ENCODE data around the gene ABLIM3.

ABLIM3 gene

GRCh38 chr5:149289301-149289700, 148.0 kb downstream of the ABLIM3 start:
- TF ChIP-seq CTCF (IDR thresholded peaks at IDR 0.05; ENCODE audit: insufficient read depth, low read length, missing control alignments) = no peak
- POLR2A ChIA-PET = no interaction called here
- CTCF ChIA-PET = interaction anchor here (2.9 kb wide), 1 partner anchor 11 kb away, joined by 9 read pairs; no protein-coding TSS in a partner anchor
- no peak for DNase-seq (ENCODE audit: low read depth, low spot score)
- no peak overlapping the region for H3K4me3 ChIP-seq (ENCODE audit: low read depth, low read length)

- POLR2A ChIA-PET = no interaction called here
- CTCF ChIA-PET = interaction anchor here (0.9 to 1.5 kb wide), 3 partner anchors 23 to 72 kb away, joined by 3 to 4 read pairs (median 3); no protein-coding TSS in a partner anchor
Measured at GRCh38 chr5:149294872-149295829, 153.9 kb downstream of the ABLIM3 start.

GRCh38 chr5:149297340-149298025, 156.2 kb downstream of the ABLIM3 start:
- no peak for TF ChIP-seq CTCF (IDR thresholded peaks at IDR 0.05; ENCODE audit: insufficient read depth, low read length, missing control alignments)
- DNase-seq (ENCODE audit: low read depth, low spot score) = no peak
- CTCF ChIA-PET = interaction anchor here (0.7 to 6.7 kb wide), 4 partner anchors 17 to 71 kb away, joined by 3 to 42 read pairs (median 6); no protein-coding TSS in a partner anchor
- POLR2A ChIA-PET = no interaction called here
- no peak overlapping the region for H3K4me3 ChIP-seq (ENCODE audit: low read depth, low read length)

More at GRCh38 chr5:149294872-149295829, 153.9 kb downstream of the ABLIM3 start:
- no peak for TF ChIP-seq CTCF (IDR thresholded peaks at IDR 0.05; ENCODE audit: insufficient read depth, low read length, missing control alignments)
- DNase-seq (ENCODE audit: low read depth, low spot score) = no peak
- no peak overlapping the region for H3K4me3 ChIP-seq (ENCODE audit: low read depth, low read length)

GRCh38 chr5:149298163-149298562, 156.9 kb downstream of the ABLIM3 start:
- ChIA-PET POLR2A (no interaction called here), CTCF (interaction anchor here (1.0 to 6.7 kb wide), 3 partner anchors 16 to 71 kb away, joined by 3 to 42 read pairs (median 8); no protein-coding TSS in a partner anchor)
- no peak for TF ChIP-seq CTCF (IDR thresholded peaks at IDR 0.05; ENCODE audit: insufficient read depth, low read length, missing control alignments)
- DNase-seq (ENCODE audit: low read depth, low spot score) = no peak
- H3K4me3 ChIP-seq (ENCODE audit: low read depth, low read length) = no peak overlapping the region

- no peak overlapping the region for H3K4me3 ChIP-seq (ENCODE audit: low read depth, low read length)
- POLR2A ChIA-PET = no interaction called here
- no peak for DNase-seq (ENCODE audit: low read depth, low spot score)
- TF ChIP-seq CTCF (IDR thresholded peaks at IDR 0.05; ENCODE audit: insufficient read depth, low read length, missing control alignments) = no peak
- CTCF ChIA-PET = interaction anchor here (1.2 to 6.7 kb wide), 5 partner anchors 10 to 46 kb away, joined by 4 to 42 read pairs (median 6); partner anchors contain the start of gene GRPEL2
Measured at GRCh38 chr5:149298842-149299404, 157.6 kb downstream of the ABLIM3 start.

Data from AG04449 (cell line).